ENCODE data around the gene TEAD1. TPM values are rescaled to one million over a fixed set of nuclear protein-coding genes. Genes with fewer than 3 reads are reported as not detected.

TEAD1 gene
- total and polyA plus RNA-seq, 10 of the 15 experiments (the other 5 are each of a cell fraction or from before 2014, with no cell fraction given): 0.01 to 0.59 (median 0.04) TPM; not detected in 6

DNA sequence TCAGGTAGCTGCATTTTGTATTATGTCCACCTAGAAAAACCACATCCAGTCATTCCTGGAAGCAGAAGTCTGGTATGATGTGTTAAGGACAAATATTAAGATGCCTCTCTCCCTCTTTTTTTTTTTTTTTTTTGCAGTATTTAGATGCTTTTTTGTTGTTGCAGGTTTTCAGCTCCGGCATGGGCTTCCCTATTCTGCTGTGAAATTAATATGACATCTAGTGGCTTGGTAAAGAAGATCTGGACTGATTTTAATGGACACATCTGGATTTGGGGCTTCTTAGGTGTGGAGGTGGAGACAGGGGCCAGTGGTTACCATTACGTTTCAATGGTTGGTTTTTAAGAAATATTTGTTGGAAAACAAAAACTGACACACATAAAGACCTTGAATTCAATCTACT, 287.4 kb downstream of the TEAD1 start (continued):
- TF ChIP-seq, protein P1, sequence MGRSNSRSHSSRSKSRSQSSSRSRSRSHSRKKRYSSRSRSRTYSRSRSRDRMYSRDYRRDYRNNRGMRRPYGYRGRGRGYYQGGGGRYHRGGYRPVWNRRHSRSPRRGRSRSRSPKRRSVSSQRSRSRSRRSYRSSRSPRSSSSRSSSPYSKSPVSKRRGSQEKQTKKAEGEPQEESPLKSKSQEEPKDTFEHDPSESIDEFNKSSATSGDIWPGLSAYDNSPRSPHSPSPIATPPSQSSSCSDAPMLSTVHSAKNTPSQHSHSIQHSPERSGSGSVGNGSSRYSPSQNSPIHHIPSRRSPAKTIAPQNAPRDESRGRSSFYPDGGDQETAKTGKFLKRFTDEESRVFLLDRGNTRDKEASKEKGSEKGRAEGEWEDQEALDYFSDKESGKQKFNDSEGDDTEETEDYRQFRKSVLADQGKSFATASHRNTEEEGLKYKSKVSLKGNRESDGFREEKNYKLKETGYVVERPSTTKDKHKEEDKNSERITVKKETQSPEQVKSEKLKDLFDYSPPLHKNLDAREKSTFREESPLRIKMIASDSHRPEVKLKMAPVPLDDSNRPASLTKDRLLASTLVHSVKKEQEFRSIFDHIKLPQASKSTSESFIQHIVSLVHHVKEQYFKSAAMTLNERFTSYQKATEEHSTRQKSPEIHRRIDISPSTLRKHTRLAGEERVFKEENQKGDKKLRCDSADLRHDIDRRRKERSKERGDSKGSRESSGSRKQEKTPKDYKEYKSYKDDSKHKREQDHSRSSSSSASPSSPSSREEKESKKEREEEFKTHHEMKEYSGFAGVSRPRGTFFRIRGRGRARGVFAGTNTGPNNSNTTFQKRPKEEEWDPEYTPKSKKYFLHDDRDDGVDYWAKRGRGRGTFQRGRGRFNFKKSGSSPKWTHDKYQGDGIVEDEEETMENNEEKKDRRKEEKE (IDR thresholded peaks at IDR 0.05): no peak
- TF ChIP-seq NFYB (IDR thresholded peaks at IDR 0.05; ENCODE audit: insufficient read depth, low read depth, low read length) (no peak), SREBF2 (IDR thresholded peaks at IDR 0.05; ENCODE audit: low read length) (no peak), RFX5 (IDR thresholded peaks at IDR 0.05; ENCODE audit: low read depth, low read length) (no peak), MEF2B (IDR thresholded peaks at IDR 0.05; ENCODE audit: partially characterized antibody, poor library complexity, severe bottlenecking) (no peak), BCL11A (IDR thresholded peaks at IDR 0.05; ENCODE audit: low read depth, low read length) (no peak), HDAC6 (IDR thresholded peaks at IDR 0.05; ENCODE audit: unreplicated experiment) (no peak)
- TF ChIP-seq, protein P2, sequence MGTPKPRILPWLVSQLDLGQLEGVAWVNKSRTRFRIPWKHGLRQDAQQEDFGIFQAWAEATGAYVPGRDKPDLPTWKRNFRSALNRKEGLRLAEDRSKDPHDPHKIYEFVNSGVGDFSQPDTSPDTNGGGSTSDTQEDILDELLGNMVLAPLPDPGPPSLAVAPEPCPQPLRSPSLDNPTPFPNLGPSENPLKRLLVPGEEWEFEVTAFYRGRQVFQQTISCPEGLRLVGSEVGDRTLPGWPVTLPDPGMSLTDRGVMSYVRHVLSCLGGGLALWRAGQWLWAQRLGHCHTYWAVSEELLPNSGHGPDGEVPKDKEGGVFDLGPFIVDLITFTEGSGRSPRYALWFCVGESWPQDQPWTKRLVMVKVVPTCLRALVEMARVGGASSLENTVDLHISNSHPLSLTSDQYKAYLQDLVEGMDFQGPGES (IDR thresholded peaks at IDR 0.05): no peak
- TF ChIP-seq, protein P3, sequence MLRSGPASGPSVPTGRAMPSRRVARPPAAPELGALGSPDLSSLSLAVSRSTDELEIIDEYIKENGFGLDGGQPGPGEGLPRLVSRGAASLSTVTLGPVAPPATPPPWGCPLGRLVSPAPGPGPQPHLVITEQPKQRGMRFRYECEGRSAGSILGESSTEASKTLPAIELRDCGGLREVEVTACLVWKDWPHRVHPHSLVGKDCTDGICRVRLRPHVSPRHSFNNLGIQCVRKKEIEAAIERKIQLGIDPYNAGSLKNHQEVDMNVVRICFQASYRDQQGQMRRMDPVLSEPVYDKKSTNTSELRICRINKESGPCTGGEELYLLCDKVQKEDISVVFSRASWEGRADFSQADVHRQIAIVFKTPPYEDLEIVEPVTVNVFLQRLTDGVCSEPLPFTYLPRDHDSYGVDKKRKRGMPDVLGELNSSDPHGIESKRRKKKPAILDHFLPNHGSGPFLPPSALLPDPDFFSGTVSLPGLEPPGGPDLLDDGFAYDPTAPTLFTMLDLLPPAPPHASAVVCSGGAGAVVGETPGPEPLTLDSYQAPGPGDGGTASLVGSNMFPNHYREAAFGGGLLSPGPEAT (IDR thresholded peaks at IDR 0.05; ENCODE audit: low read depth): no peak
- TF ChIP-seq, protein P4, sequence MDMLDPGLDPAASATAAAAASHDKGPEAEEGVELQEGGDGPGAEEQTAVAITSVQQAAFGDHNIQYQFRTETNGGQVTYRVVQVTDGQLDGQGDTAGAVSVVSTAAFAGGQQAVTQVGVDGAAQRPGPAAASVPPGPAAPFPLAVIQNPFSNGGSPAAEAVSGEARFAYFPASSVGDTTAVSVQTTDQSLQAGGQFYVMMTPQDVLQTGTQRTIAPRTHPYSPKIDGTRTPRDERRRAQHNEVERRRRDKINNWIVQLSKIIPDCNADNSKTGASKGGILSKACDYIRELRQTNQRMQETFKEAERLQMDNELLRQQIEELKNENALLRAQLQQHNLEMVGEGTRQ (IDR thresholded peaks at IDR 0.05; ENCODE audit: borderline replicate concordance, low read depth, low read length): no peak
